WTC11 (cell line): ENCODE results near the gene FRG2. TPM values are rescaled to one million over a fixed set of nuclear protein-coding genes. Genes with fewer than 3 reads are reported as not detected.

Experiments
- AFF4 ChIP-seq: sonication (generic); formaldehyde crosslinking; IDR thresholded peaks from 2 replicates; pipeline ENCODE4 v1.8.1; 2023; ENCODE audit warnings: mild to moderate bottlenecking, missing genetic modification reagents, borderline replicate concordance
- CREM ChIP-seq: sonication (generic); formaldehyde crosslinking; IDR thresholded peaks from 2 replicates; pipeline ENCODE4 v1.8.1; 2022; ENCODE audit warnings: mild to moderate bottlenecking, missing genetic modification reagents, moderate library complexity
- ERG ChIP-seq: fragments of 250-450 bp; sonication (Bioruptor Pico); IDR thresholded peaks from 2 replicates; pipeline ENCODE4 v1.8.0; 2021; ENCODE audit warnings: mild to moderate bottlenecking
- GRHL2 ChIP-seq: fragments of 250-450 bp; sonication (Bioruptor Pico); IDR thresholded peaks from 2 replicates; pipeline ENCODE4 v1.8.0; 2022; ENCODE audit warnings: mild to moderate bottlenecking, moderate library complexity; ENCODE audit not compliant: insufficient replicate concordance, severe bottlenecking
- RORB ChIP-seq: fragments of 250-450 bp; sonication (Bioruptor Pico); IDR thresholded peaks from 2 replicates; pipeline ENCODE4 v1.9.0; 2021; ENCODE audit warnings: mild to moderate bottlenecking
- TEAD4 ChIP-seq: sonication (generic); formaldehyde crosslinking; IDR thresholded peaks from 2 replicates; pipeline ENCODE4 v1.8.0; 2022; ENCODE audit warnings: mild to moderate bottlenecking, missing genetic modification reagents
- USF1 ChIP-seq: sonication (generic); formaldehyde crosslinking; IDR thresholded peaks from 2 replicates; pipeline ENCODE4 v1.8.0; 2022; ENCODE audit warnings: mild to moderate bottlenecking, missing genetic modification reagents
- ZBTB21 ChIP-seq: sonication (generic); formaldehyde crosslinking; IDR thresholded peaks from 2 replicates; pipeline ENCODE4 v1.8.1; 2023; ENCODE audit warnings: mild to moderate bottlenecking, missing genetic modification reagents, borderline replicate concordance
- total RNA-seq: library from RNA; stranded (reverse); gene quantifications from 3 replicates; pipeline ENCODE4 v1.2.3, GENCODE V29; 2021
- TF ChIP-seq, protein P1 (sequence below): sonication (generic); formaldehyde crosslinking; IDR thresholded peaks from 2 replicates; pipeline ENCODE4 v1.8.1; 2023; ENCODE audit warnings: mild to moderate bottlenecking, missing genetic modification reagents
- TF ChIP-seq, protein P2 (sequence below): sonication (generic); formaldehyde crosslinking; IDR thresholded peaks from 2 replicates; pipeline ENCODE4 v1.8.1; 2023; ENCODE audit warnings: mild to moderate bottlenecking, moderate library complexity, missing genetic modification reagents

FRG2 gene
- total RNA-seq, 1 experiment from 2014 or later = not detected

GRCh38 chr4:189979196-189980047 is 47.6 kb downstream of the FRG2 start (continued):
- no peak for TF ChIP-seq AFF4
- TF ChIP-seq CREM (CRISPR knock-in tag) = no peak
- TF ChIP-seq TEAD4 (CRISPR knock-in tag) = no peak
- TF ChIP-seq, protein P1, sequence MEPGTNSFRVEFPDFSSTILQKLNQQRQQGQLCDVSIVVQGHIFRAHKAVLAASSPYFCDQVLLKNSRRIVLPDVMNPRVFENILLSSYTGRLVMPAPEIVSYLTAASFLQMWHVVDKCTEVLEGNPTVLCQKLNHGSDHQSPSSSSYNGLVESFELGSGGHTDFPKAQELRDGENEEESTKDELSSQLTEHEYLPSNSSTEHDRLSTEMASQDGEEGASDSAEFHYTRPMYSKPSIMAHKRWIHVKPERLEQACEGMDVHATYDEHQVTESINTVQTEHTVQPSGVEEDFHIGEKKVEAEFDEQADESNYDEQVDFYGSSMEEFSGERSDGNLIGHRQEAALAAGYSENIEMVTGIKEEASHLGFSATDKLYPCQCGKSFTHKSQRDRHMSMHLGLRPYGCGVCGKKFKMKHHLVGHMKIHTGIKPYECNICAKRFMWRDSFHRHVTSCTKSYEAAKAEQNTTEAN (CRISPR knock-in tag) = no peak
- TF ChIP-seq ZBTB21 = no peak
- TF ChIP-seq USF1 = no peak
- TF ChIP-seq ERG (CRISPR knock-in tag) = no peak
- TF ChIP-seq GRHL2 (CRISPR knock-in tag) = no peak
- TF ChIP-seq, protein P2, sequence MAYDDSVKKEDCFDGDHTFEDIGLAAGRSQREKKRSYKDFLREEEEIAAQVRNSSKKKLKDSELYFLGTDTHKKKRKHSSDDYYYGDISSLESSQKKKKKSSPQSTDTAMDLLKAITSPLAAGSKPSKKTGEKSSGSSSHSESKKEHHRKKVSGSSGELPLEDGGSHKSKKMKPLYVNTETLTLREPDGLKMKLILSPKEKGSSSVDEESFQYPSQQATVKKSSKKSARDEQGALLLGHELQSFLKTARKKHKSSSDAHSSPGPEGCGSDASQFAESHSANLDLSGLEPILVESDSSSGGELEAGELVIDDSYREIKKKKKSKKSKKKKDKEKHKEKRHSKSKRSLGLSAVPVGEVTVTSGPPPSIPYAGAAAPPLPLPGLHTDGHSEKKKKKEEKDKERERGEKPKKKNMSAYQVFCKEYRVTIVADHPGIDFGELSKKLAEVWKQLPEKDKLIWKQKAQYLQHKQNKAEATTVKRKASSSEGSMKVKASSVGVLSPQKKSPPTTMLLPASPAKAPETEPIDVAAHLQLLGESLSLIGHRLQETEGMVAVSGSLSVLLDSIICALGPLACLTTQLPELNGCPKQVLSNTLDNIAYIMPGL (CRISPR knock-in tag) = no peak
- TF ChIP-seq RORB (CRISPR knock-in tag) = no peak

Other genes starting within 250 kb of the FRG2 start
- gene FRG1, start 86.4 kb downstream of the FRG2 start, total RNA-seq = 23.1 to 27.3 TPM (median 24.5 TPM) in 3 replicates
- 0.09 to 0.24 TPM (median 0.18 TPM) in 3 replicates for gene DBET, start 37.2 kb upstream of the FRG2 start, total RNA-seq
- 0.52 TPM in 1 of 3 replicates, not detected in the others for gene DUX4, start 146.5 kb upstream of the FRG2 start, total RNA-seq